HG02642 (cell line): ENCODE results near the gene HELB.

ENCODE experiments used
- ATAC-seq: cut with Tn5 transposase; IDR thresholded peaks from one replicate; pipeline ENCODE4 v1.9.1; 2021; ENCODE audit warnings: mild to moderate bottlenecking; ENCODE audit not compliant: unreplicated experiment, poor library complexity

Gene HELB

DNA sequence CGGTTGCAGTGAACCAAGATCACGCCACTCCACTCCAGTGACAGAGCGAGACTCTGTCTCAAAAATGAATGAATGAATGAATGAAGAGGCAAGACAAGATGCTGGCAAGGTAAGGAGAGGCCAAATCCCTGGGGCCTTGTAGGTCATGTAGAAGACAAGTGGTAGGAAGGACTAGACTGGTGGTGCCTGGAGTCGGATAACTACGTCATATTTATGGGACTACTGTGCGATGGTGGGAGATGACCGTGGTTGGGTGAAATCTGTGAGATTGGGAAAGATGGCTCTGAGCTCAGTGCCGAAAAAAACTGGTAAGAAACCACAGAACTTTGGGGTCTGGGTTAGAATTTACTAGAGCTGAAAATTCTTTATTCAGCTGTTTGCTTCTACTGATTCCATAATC, 50.6 kb downstream of the HELB start:
- no peak for ATAC-seq

GRCh38 chr12:66354291-66354690, 52.0 kb downstream of the HELB start:
- no peak for ATAC-seq

- ATAC-seq = no peak
Measured at GRCh38 chr12:66359300-66359699, 57.0 kb downstream of the HELB start.

DNA sequence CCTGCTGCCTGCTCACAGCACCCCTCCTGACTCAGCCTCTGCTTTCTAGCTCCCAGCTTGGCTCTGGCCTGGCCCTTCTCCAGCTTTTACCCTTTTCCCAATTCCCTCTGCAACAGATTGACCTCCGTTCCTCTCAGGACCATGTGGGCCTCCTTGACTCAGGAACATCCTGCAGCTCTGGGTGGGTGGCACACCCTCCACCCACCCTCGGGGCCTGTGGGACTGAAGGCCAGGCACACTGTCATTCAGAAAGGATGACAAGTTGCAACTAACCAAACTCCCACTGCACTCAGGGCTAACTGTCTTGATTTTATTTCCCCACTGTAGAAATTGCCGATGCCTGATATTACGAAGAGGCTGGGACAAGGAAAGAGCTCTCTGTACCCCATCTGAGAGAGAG, 59.4 kb downstream of the HELB start:
- ATAC-seq = no peak

DNA sequence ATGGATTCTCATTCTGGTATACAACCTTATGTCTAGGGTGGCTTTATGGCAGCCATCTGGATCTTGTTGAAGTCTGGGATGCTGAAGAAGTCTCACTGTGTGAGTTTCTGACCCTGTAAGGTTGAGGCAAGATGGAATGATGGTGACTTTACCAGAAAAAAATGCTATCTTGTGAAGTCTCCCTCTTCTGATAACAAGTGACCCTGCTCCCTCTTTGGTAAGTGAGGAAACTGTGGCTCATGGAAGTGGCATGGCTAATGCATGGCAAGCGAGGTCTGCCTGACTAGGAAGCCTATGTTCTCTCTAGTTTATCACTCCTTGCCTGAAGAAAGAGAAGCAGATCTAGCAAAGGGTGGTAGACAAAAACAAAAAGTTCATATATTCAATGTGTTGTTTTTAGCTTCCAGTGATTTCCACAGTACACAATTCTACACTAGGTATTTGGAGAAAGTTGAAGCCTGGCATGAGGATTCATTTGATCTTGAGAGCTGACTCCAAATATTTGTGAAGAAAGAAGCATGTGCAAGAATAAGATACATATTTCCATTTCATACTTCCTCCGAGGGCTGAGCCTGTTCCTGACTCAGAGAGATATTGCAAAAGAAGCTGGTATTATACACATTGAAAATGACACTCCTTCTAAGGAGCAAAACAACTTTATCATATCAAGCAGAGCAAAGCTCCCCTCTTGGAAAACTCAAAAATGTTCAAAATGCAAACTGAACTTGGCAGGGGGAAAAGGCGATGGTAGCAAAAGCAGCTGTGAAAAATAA, 63.6 kb downstream of the HELB start:
- ATAC-seq = no peak

GRCh38 chr12:66367015-66367667, 64.8 kb downstream of the HELB start:
- ATAC-seq = no peak

GRCh38 chr12:66371982-66372381, 69.7 kb downstream of the HELB start:
- no peak for ATAC-seq

- ATAC-seq = no peak
Measured at GRCh38 chr12:66375560-66375959, 73.3 kb downstream of the HELB start.

DNA sequence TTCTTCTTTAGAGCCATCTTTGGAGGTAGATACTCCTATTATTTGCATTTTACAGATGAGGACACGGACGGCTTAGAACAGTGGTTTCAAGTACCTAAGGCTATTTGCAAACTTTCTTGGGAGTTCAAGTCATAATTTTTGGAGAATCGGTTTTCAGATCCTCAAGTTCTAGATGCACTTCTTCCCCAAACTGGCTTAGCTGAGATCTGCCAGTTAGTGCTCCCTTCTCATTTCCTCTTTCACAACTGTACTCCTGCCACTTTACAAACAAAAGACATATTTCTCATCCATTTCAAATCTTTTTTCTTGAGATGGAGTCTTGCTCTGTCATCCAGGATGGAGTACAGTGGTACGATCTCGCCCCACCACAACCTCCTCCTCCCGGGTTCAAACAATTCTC, 77.3 kb downstream of the HELB start:
- ATAC-seq = no peak

- ATAC-seq = no peak
Measured at GRCh38 chr12:66380769-66381535, 78.7 kb downstream of the HELB start.

DNA sequence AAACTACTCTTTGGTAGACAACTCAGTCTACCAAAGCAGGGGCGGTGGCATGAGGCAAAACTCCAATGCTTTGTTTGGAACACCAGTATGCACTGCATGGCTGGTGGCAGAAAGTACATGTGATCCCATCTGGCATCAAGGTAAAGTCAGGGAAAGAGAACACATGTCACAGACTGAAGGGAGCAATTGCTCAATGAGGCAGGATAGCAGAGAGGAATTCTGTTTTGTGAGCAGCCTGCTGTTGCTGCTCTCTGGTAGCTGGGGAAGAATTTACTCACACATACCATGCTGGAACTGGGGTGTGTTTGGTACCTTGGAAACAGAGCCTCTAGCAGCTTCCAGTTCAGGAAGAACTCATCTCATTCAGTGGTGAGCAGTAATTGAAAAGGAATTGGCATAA, 84.8 kb downstream of the HELB start:
- ATAC-seq = no peak
